HG03439 (cell line): ENCODE measurements around the gene RSPO3.

Experiments
- ATAC-seq: cut with Tn5 transposase; IDR thresholded peaks from one replicate; pipeline ENCODE4 v1.9.1; 2021; ENCODE audit warnings: mild to moderate bottlenecking, moderate library complexity; ENCODE audit not compliant: unreplicated experiment

Gene RSPO3

DNA sequence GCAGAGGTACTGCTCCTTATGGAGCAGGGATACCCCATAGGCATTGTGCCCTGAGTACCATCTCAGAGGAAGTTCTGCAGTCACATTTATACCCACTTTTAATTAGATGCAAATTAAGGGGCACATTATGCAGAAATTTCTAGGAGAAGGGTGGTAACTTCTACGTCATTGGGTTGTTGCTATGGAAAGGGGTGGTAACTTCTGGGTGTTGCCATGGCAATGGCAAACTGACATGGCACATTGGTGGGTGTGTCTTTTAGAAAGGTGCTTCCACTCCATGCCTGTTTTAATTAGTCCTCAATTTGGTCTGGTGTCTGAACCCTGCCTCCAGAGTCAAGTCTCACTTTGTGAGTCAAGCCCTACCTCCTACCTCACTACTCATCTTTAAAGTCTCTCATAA, 42.0 kb downstream of the RSPO3 start:
- ATAC-seq: no peak

DNA sequence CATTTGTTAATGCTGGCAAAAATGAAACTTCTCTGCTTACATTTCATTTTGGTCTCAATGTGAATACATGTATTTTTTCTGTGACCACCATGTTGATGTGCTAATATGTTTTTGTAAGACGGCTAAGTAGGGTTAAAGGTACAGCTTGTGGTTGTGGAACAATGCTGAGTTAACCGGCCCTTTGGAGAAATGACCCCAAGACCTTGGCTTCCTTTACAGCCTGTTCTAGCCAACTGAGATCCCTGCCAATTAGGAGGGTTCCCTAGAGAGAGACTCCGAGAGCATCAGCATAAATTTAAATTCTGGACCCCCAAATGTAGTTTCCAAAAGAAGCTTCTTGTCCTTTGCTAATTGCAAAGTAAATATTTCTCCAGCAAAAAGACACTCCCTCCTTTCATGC, 44.4 kb downstream of the RSPO3 start:
- no peak for ATAC-seq

DNA sequence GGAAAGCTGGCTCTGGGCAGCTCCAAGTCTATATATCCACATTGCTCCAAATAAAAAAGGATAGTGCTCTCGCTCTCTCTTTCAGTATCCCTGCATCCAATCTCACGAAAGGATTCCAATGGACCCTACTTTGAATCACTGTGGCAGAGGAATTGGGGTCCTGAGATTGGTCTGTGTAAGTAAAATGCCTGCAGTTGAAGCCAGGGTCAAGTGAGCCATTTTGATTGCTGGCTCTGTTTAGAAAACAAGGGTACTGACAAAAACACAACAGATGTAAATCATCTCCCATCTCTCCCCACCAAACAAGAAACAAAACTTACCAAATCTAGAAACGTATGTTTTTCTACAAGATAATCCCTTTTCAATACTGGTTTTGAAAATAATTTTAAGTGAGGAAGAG, 45.6 kb downstream of the RSPO3 start:
- ATAC-seq: no peak

DNA sequence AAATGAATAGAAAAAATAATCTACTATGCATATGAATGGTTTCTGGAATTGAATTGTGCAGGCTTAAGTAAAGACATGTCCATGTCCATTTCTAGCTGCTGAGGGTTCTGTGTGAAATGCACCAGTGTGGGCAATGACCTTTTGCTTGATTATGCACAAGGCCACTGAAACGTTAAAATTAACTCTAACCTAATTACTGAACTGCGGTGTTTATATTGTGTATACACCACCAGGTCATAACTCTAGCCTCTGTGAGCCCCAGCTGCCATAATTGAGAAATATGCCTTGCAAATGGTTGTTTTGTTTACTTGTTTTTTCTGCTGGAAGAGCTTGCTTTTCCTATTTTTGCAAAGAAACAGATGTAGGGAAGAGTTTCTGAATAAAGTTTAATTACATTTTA, 46.1 kb downstream of the RSPO3 start:
- no peak for ATAC-seq

DNA sequence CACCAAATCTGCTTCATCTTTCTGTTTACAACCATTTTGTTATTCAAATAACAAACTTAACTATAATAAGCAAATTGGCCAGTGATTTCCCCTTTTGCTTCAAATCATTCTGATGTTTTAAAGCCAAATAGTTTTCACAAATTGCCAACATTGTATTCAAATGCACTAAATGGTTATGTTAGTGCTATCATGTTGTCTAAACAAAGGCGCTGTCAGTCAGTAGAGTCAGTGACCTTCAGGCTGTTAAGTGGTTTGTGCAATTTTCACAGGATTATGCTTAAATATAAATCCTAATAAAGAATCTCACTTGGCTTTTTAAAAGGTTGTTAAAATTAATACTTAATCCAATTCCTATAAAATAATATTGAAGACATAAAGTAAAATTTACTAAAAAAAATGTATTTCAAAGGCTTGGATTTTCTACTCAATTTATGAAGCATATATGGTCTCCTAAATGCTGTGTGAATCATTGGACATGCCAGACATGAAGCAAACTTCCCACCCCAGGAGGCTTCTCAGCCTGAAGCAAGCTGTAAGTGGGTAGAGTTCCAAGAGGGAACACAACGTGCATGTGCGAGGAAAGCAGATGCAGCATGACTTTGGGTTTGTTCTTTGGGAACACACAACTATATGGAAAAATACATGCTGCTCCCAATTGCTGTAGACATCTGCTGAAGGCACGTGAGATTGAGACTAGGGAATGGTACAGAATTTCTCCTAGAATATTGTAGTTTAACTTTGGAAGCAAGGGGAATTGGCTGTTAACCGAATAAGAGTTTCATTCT, 54.9 kb downstream of the RSPO3 start:
- no peak for ATAC-seq

DNA sequence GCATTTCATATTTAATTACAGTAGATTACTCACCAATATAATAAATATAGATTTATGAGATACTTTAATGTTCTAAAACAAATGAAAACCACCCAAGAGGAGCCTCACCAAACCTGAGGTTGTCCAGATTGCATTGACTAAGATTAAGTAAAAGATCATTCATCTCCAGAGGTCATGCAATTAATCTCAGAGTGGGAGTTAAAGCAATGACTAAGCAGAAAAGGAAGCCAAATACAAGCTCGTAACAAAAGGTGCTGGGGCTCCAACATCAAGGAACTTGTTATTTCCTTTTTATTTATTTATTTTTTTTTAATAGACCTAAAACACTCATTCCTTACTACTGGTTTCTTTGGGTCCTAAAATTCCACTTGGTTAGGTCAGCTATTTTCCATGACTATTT, 57.7 kb downstream of the RSPO3 start:
- no peak for ATAC-seq

DNA sequence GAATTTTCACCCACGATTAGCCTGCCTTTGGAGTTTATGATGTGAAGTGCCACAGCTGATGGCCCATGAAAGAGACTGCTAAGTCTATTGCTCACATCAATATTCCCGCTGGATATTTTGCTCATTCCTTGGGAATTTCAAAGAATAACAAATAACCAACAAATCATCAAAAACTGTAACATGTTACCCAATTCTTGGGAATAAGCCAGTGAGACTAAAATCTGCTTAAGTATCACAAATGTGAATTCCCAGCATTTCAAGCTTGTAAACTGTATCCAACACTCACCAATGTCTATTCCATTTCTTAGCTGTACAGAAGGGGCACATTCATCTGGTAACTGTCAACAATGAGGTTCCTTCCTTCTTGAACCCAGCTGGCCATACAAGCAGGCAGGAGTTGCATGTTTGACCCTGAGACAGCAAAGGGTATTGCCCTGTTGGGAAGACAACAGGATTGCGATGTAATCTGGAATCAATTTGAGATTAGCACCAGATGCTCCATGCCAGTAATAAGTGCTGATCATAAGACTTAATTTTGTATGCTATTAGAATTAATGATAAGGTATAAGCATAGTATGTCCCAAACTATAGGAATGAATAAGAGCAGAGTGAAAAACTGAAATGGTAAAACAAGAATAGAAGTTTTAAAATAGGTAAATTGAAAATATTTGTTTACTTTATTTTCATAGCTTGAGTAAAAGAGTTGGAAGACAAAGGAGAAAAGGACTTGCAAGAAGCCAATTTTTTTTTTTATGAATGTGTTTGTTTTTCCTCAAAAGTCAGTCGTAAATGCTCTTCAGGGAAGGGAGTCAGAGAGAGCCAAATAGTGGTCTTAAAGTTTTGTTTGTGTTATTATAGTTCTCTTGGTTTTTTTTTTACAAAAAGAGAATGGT, 58.8 kb downstream of the RSPO3 start:
- ATAC-seq: no peak

DNA sequence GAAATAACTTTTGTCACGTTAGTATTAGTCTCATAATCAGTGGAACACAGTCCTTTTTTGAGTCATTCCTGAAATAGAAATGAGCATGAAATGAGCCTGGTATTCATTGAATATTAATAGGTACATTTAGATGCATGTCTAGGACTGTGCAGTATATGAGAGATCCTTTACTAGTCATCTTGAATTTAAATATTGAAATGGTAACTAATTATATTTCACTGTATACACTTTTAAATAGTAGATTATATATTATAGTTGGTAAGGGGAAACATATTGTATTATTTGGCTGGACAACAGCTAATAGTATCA, 59.4 kb downstream of the RSPO3 start:
- no peak for ATAC-seq

DNA sequence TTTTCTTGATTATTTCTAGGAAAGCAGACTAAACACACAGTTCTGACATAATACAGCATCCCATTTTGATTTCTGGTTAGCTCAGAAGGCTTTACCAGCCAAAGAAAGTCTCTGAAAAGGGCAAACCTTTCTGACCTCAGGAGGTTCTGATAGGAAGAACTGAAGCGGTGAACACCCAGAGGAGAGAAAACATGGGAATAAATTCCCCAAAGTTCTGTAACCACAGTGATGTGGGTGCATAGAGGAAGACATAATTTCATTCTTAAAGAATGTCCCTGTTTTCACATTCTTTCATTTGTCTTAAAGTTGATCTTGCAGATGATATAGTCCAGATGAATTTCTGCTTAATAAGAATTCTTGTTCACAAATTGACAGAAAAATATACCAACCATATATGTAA, 60.3 kb downstream of the RSPO3 start:
- ATAC-seq: no peak

DNA sequence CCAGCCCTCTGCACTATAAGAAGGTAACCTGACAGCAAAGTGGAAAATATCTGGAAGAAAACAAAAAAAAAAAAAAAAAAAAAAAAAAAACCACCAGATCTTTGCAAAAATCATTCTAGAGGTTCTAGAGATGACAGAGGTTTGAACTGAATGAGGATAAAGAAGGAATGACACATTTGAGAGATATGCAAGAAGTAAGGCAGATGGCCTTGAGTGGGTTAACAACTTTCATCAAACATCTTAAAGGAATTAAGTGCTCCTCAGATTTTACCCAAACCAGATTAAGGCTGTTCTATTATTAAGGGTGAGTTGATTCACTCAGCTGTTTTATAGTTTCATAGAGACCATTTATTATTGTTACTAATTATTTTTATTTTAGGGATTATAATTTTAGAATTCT, 62.0 kb downstream of the RSPO3 start:
- no peak for ATAC-seq

DNA sequence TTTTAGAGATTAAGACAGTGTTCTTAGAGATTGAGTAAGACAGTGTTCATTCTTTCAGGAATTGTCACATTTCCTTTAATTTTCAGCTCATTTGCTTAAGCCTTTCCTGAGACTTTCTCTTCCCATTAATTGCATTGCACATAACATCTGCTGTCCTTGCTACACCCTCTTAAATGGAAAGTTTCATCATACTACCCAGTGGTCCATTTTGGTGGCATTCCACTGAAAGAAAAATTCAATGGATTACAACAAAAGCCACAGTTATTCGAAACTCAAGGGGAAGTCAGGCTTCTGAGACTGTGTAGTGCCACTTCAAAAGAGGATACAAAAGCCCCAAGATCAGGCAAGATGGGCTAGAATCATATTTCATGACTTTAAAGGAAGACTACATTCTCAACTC, 64.0 kb downstream of the RSPO3 start:
- no peak for ATAC-seq

DNA sequence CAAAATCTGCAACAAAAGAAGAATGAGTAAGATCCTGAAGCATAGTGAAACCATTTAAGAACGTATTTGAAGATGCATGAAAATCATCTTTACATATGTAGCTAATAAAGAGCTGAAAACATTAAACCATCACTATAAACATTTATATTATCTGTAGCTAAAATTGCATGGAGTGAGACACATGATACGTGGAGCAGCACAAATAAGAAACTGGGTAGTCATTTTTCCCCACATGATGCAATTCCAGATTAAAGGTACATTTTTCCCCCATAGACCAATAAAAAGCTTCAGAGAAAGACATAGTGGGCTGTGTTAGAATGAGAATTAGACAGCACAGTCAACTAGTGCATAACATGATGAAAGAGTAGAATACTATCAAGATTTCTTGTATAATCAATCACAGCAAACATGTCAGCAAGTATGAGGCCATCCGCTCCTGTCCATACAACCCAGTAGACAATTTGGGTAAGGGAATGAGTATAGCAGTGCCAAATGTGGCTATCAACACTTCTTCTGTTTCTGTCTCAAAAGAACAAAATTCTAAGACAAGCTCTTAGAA, 67.0 kb downstream of the RSPO3 start:
- no peak for ATAC-seq

DNA sequence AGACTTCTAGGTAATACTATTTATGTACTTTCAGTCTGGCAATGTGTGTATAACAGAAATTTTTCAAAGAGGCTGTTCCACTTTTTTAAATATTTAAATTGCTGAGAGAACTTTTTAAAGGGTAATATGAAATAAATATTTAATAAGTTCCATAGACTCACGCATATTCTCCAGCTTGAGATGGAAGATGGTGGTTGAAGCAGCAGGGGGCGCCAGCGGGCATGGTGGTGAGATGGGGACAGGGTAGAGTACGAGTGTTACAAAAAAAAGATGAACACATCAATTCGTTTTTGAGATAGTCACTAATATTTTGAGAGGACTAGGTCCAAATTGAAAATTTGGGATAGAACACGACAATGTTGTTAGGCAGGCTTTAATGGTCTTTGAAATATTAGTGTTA, 68.4 kb downstream of the RSPO3 start:
- ATAC-seq: no peak

DNA sequence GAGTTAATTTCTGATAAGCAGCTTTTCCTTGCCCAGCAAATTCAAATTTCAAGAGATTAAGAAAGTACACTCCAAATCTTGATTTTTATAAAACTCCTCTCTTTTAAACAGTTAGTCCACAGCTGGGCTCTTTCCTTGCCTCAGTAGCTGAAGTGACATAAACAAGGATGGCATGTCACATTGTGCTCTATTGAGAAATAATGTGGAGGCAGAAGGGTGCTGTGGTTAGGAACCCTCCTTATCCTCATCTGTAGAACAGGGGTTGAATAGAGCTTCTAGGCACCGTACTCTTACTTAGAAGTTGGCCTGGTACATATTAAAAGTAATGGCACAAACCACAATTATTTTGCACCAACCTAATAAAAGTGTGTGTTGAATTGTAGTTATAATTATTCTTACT, 70.3 kb downstream of the RSPO3 start:
- ATAC-seq: no peak

DNA sequence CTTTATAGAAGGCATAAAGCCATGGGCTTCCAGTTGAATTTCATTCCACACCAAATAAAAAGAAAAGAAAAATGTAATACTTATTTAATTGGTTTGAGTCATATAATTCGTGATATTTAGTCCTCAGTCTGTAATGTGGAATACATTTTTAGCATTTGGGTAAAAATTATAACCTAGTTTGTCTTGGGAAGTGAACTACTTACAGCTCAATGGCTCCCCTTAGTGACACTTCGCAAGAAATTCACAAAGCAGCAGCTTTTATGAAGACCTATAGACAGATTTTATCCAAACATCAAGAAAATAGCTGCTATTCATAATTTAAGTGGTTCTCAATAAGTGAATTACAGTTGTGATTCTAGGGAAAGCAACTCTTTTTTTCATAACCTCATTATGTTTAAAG, 72.1 kb downstream of the RSPO3 start:
- ATAC-seq: no peak

DNA sequence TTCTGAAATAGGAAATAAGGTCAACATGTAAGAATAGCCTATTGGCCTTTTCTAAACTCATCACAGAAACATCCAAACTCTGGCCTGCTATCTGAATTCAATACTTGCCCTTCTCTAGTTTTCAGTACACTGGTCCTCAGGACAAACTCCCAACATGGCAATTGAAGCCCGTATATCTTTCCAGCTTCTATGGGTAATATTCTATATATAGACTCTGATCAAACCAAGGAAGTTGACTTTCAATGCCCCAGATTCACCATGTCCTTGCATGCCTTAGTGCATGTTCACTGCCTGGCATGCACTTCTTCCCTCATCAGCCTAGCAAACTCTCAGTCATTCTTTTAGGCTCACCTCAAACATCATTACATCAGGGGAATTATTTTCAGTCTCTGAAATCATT, 73.2 kb downstream of the RSPO3 start:
- no peak for ATAC-seq

DNA sequence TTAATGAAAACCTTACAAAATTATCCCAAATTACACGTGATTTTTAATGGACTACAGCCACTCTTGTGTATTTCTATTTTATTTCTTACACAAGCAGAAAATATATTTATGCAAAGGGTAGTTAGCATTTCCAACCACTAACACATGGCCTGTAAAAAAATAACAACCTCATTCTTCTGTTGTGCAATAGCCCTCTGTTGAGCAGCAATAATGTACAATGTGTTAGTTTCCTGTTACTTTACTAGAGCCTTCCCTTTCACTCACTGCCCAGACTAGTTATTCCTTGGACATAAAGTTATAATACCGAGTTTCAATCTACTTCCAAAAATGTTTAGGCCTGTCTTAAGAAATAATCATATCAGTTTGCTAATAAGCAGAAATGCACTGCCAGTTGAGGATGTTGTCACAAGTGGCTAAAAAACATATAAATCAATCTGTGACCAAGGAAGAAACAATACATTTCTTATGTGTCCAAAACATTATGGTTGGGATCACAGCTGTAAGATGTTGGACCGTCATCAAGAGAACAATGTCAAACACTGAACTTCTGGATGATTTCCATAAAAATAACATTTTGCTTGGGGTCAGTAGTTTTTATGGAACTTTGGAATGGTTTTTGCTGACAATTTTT, 74.6 kb downstream of the RSPO3 start:
- no peak for ATAC-seq

DNA sequence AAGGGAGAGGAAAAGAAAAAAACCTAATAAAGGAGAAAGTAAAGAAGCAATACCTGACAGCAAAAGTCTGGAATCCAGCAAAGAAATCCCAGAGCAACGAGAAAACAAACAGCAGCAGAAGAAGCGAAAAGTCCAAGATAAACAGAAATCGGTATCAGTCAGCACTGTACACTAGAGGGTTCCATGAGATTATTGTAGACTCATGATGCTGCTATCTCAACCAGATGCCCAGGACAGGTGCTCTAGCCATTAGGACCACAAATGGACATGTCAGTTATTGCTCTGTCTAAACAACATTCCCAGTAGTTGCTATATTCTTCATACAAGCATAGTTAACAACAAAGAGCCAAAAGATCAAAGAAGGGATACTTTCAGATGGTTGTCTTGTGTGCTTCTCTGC, 77.4 kb downstream of the RSPO3 start:
- ATAC-seq: no peak

DNA sequence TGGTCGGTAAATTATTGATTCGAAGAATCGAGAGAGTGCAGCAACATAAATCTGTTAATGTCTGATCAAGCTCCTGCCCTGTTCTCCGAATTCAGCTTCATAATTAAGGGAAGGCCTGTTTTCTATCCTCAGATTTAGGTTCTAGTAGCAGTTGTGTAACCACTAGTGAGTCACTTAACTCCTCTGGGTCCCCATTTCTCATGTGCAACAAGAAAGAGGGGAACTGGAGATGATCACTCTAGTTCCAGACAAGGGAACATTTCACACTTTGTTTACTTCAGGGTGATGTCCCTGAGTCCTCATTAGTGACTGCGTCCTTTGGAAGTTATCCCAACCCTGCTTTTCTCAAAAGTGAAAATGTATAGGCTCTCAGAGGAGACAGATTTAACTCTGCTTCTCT, 80.1 kb downstream of the RSPO3 start:
- no peak for ATAC-seq

DNA sequence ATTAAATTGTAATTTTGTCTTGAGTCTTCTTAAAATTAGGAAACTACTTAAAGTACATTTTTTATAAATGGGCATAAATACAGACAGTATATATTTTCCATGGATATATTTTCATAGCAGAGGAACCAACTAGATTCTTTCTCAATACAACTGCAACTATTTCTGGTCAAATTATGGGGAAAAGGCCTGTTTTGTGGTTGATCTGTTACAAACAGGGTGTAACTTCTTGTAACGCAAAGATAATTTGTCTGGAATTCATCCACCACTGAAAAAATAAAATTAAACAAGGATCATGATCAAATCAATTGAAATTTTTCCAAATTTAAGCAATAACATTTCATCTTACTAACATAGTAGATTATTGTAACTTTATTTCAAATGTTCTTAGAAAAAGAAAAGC, 81.0 kb downstream of the RSPO3 start:
- ATAC-seq: no peak

DNA sequence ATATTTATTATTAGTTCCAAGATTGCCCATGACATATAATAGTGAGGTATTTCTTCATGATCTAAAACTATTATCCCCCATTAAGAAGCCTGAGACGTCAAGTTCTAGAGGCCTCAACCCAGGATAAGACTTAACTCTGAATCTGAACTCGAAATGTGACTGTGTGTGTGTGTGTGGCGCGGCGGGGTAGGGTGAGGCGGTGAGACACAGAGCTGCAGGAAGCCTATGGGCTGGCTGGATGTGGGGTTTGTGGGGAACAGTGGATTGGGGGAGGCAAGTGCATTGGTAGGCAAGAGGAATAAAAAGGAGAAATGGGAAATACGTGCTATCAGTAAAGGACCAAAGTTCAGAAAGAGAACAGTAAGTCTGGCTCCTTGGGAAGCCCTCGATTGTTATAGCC, 81.6 kb downstream of the RSPO3 start:
- ATAC-seq: no peak

DNA sequence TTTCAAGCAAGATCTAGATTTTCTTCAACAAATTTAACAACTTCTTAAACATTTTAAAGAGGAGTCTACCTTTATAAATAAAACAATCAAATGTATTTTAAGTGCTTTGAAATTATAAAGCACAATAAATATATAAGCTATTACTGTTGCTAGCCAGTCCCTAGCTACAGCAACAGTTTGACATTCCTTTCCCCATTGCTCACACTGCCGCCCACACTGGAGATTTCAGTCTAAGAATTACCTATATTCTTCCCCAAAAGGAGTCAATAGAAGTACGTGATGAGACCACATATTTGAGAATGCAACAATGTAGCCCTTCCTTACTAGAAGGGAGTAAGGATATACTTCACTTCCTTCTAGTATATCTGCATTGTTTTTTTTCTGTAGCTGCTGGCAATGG, 82.8 kb downstream of the RSPO3 start:
- no peak for ATAC-seq
